Activated CD8-positive, alpha-beta memory T cell treated with anti-CD3 and anti-CD28 coated beads for 1 hour (primary cell): ENCODE results near the gene DESI1.
"Not testable (repeated sequence)": the region's sequence is repeated elsewhere in the genome, so short reads cannot be mapped to it uniquely, and the experiment has no call there.

Experiments used
- DNase-seq, 2 donors: peaks; one replicate each; pipeline ENCODE4 v3.0.0-alpha.2; 2020; ENCODE audit warnings: low read depth in 1 of 2; ENCODE audit errors: extremely low read depth in 1 of 2

The DESI1 gene

GRCh38 chr22:41620589-41621098 lies at the start of gene DESI1:
DESI1 (minus strand) TSS chr22:41621043; CDS start chr22:41620839, 204 bp downstream.
- no peak for DNase-seq

GRCh38 chr22:41668971-41669911 lies 48.4 kb upstream of the DESI1 start:
- DNase-seq = no peak

DNA sequence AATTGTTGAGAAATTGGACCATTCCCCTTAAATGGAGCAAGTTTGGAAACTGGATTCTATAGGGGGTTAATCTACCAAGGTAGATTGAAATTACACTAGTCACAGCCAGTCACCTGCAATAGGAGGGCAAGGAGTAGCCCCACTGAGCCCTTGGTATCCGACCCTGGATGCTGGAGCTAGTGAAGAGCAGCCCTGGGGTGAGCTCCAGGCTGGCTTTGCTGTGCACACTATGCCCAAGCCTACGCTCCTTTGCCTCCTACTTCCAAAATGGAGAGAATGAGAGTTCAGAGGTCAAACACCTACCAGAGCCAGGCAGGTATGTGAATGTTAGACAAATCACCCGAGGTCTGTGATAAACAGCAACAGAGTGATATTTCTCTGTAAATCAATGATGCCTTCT lies 44.1 kb upstream of the DESI1 start:
- DNase-seq = no peak

DNA sequence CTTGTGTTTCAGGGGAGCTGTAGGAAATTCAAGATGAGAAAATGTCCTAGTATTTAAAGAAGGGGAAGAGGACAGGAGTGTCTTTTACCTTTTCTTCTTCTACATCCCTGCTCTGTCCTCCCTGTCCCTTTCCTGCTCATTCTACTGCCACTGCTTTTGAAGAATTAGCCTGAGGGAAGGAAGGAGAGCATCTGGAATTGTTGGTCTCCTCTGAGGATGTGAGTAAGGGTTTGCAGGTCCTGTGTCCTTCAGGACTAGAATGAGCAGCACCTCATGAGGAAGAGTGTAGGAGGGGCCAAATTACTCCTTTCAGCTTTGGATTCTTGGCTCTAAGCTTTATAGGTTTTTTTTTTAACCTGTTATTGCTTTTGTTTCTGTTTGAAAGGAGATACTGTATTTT lies 43.6 kb upstream of the DESI1 start:
- no peak for DNase-seq

DNA sequence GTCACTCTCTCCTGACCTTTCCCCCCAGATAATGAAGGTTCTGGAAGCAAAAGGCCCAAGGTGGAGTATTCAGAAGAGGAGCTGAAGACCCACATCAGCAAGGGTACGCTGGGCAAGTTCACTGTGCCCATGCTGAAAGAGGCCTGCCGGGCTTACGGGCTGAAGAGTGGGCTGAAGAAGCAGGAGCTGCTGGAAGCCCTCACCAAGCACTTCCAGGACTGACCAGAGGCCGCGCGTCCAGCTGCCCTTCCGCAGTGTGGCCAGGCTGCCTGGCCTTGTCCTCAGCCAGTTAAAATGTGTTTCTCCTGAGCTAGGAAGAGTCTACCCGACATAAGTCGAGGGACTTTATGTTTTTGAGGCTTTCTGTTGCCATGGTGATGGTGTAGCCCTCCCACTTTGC lies 42.8 kb upstream of the DESI1 start:
- not testable (repeated sequence) for DNase-seq

GRCh38 chr22:41661713-41662112 lies 40.9 kb upstream of the DESI1 start:
- DNase-seq = no peak

DNA sequence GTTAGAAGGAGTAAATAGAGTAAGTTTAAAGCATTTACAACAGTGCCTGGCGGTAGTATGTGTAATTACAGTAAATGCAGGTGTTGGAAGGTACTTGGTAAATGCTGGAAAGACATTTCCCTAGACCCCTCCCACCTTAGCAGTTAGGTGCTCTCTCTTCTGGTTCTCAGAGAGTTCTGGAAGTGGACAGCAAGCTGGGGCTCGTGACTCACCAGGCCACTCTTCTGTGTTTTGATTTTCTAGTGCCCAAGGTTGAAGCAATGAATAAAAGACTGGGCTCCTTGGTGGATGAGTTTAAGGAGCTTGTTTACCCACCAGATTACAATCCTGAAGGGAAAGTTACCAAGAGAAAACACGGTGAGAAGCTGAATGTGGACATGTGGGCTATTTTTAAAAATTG lies 40.2 kb upstream of the DESI1 start:
- no peak for DNase-seq

DNA sequence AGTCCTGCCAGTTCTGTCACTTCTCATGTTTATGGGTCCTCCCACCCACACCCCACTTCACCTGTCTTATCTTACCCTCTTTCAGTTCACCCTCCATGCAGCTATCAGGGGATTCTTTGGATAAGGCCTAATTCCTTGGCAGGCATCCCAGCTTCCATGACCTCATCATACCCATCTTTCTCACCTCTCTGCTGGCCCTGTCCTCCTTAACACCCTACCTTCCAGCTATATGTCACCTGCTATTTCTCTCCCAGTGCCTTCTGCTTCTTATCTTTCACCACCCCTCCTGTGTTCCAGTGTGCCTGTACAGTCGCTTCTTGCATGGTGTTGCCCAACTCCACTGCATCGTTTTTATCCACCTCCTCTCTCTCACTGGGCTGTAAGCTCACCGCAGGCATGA lies 39.6 kb upstream of the DESI1 start:
- no peak for DNase-seq

GRCh38 chr22:41659941-41660340 lies 39.1 kb upstream of the DESI1 start:
- DNase-seq = no peak

GRCh38 chr22:41658869-41659268 lies 38.0 kb upstream of the DESI1 start:
- no peak for DNase-seq

DNA sequence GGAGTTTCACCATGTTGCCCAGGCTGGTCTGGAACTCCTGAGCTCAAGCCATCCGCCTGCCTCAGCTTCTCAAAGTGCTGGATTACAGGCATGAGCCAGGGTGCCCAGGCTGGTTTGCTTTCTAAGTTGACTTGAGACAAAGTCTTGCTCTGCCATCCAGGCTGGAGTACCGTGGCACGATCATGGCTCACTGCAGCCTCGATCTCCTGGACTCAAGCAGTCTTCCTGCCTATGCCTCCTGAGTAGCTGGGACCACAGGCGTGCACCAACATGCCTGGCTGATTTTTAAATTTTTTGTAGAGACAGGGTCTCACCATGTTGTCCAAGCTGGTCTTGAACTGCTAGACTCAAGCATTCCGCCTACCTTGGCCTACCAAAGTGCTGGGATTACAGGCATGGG lies 36.9 kb upstream of the DESI1 start:
- DNase-seq = no peak

DNA sequence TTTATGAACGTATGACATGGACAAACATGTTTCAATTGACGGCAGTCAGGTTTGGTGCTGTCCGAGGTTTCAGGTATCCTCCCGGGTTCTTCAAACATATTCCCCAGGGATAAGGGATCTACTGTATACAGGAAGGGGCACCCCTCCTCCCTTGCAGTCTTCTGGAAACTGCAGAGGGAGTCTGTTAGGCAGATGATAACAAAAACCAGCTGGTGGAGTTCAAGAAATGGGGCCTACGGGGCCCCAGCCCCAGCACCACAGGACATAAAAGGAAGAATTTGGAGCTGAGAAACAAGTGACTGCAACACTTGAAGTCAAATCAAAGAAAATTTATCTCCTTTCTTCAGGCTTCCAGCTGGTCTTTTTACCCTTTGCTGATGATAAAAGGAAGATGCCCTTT lies 35.7 kb upstream of the DESI1 start:
- no peak for DNase-seq

DNA sequence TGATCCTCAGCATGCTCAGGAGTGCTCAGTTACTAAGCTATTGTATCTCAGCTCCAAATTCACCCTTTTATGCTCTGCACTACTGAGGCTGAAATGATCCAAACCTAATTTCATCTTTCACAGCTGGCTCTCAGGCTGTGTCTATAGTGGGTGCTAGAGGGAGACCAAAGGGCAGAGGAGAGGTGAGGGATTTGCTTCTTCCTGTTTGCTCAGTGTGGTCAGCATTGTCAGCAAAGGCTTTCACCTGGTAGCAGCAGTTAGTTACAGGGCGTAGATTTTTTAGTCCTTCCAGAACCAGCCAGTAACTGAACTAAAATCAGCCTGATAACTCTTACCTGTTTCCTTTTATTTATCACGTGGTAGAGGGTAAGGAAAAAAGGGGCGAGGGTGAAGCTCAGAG lies 33.5 kb upstream of the DESI1 start:
- DNase-seq = no peak

DNA sequence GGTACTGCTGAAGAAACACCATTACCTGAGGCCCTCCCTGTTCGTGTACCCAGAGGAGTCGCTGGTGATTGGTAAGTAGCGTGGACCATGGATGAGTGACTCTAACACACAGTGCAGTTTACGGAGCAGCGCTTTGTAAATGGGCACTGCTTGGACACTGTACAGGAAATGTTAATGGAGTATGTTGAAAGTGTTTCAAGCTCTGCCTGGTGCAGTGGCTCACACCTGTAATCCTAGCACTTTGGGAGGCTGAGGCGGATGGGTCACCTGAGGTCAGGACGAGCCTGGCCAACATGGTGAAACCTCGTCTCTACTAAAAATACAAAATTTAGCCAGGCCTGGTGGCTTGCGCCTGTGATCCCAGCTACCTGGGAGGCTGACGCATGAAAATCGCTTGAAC lies 30.0 kb upstream of the DESI1 start:
- no peak for DNase-seq

GRCh38 chr22:41650229-41650628 lies 29.4 kb upstream of the DESI1 start:
- no peak for DNase-seq

- DNase-seq = no peak
Measured at GRCh38 chr22:41648432-41648831, 27.6 kb upstream of the DESI1 start.

- DNase-seq = no peak
Measured at GRCh38 chr22:41647771-41648170, 26.9 kb upstream of the DESI1 start.

GRCh38 chr22:41642331-41643110 lies 21.7 kb upstream of the DESI1 start:
- DNase-seq = no peak

- DNase-seq = no peak
Measured at GRCh38 chr22:41641854-41642253, 21.0 kb upstream of the DESI1 start.

DNA sequence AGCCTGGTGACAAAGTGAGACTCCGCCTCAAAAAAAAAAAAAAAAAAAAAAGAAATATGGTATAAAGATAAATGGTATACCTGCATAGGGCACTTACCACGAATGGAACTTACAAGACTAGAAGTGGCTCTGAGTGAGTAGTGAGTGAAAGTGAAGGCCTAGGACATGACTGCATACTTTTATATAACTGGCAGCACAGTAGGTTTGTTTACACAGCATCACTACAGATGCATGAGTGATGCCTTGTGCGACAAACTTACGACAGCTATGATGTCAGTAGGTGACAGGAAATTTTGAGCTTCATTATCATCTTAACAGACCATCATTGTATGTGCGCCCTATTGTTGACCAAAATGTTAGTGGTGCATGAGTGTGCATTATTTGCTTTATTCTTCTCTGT lies 17.9 kb upstream of the DESI1 start:
- no peak for DNase-seq

DNA sequence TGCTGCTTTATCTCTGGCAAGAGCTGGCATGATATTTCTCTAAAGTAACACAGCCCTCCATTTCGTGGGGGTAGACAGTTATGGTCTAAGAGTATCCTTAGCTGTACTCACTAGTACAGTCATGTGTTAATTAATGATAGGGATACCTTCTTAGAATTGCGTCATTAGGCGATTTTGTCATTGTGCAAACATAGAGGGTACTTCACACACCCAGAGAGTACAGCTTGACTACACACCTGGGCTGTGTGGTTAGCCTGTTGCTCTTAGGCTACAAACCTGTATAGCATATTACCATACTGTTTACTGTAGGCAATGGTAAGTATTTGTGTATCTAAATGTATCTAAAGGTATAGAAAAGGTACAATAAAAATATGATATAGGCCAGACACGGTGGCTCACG lies 17.3 kb upstream of the DESI1 start:
- no peak for DNase-seq

DNA sequence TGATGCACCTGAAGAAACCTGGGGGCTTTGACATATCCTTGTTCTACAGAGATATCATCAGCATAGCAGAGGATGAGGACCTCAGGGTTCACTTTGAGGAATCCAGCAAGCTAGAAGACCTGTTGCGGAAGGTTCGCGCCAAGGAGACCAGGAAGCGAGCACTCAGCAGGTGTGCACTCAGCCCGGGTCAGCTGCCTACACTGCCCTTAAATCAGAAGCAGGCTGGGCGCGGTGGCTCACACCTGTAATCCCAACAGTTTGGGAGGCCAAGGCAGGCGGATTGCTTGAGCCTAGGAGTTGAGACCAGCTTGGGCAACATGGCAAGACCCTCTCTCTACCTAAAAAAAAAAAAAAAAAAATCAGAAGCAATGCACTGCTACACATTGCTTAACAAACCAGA lies 16.8 kb upstream of the DESI1 start:
- not testable (repeated sequence) for DNase-seq
